ENCODE measurements around the gene DNAJB6. TPM values are rescaled to one million over a fixed set of nuclear protein-coding genes. Genes with fewer than 3 reads are reported as not detected.
A peak's percentile ranks its signal among the peaks of the same experiment; 100 is the strongest.

The DNAJB6 gene
- total RNA-seq, 1 donor from 2014 or later, result 193 TPM

GRCh38 chr7:157359581-157359980 is 22.8 kb downstream of the DNAJB6 start:
- DNase-seq, result no peak
- intact Hi-C loops (cut with micrococcal nuclease), result no loop called here
- no peak for ATAC-seq

- DNase-seq (no peak), ATAC-seq (no peak)
- intact Hi-C loops (cut with micrococcal nuclease), result no loop called here
These were observed 23.8 kb downstream of the DNAJB6 start for GRCh38 chr7:157360483-157361025.

- ATAC-seq (no peak), DNase-seq (no peak)
- intact Hi-C loops (cut with micrococcal nuclease), result no loop called here
These were observed 24.7 kb downstream of the DNAJB6 start for GRCh38 chr7:157361537-157361936.

- ATAC-seq (no peak), DNase-seq (no peak)
- intact Hi-C loops (cut with micrococcal nuclease), result no loop called here
These were observed 25.9 kb downstream of the DNAJB6 start for GRCh38 chr7:157362729-157363128.

- intact Hi-C loops (cut with micrococcal nuclease), result no loop called here
- no peak for ATAC-seq
- DNase-seq, result no peak
These were observed 29.9 kb downstream of the DNAJB6 start for GRCh38 chr7:157366722-157367121.

- no peak for DNase-seq
- ATAC-seq, result no peak
- intact Hi-C loops (cut with micrococcal nuclease), result no loop called here
These were observed 32.2 kb downstream of the DNAJB6 start for GRCh38 chr7:157368955-157369354.

GRCh38 chr7:157370742-157371141 is 33.9 kb downstream of the DNAJB6 start:
- ATAC-seq (no peak), DNase-seq (no peak)
- intact Hi-C loops (cut with micrococcal nuclease), result no loop called here

- DNase-seq (no peak), ATAC-seq (no peak)
- intact Hi-C loops (cut with micrococcal nuclease), result no loop called here
These were observed 34.5 kb downstream of the DNAJB6 start for GRCh38 chr7:157371296-157371695.

GRCh38 chr7:157372300-157373232 is 35.8 kb downstream of the DNAJB6 start:
- intact Hi-C loops (cut with micrococcal nuclease), result no loop called here
- DNase-seq, result no peak
- no peak for ATAC-seq

- intact Hi-C loops (cut with micrococcal nuclease), result no loop called here
- ATAC-seq (no peak), DNase-seq (no peak)
These were observed 36.7 kb downstream of the DNAJB6 start for GRCh38 chr7:157373493-157373892.

- intact Hi-C loops (cut with micrococcal nuclease), result no loop called here
- ATAC-seq (peak; percentile 44), DNase-seq (no peak)
These were observed 38.6 kb downstream of the DNAJB6 start for GRCh38 chr7:157375410-157375809.

GRCh38 chr7:157377436-157378124 is 40.8 kb downstream of the DNAJB6 start:
- intact Hi-C loops (cut with micrococcal nuclease), result no loop called here

GRCh38 chr7:157378390-157378789 is 41.6 kb downstream of the DNAJB6 start:
- intact Hi-C loops (cut with micrococcal nuclease), result no loop called here
- no peak for DNase-seq
- peak; percentile 15 for ATAC-seq

More at GRCh38 chr7:157377436-157378124, 40.8 kb downstream of the DNAJB6 start:
- peak; percentile 36 for ATAC-seq
- DNase-seq, result no peak

GRCh38 chr7:157379493-157379892 is 42.7 kb downstream of the DNAJB6 start:
- ATAC-seq, result no peak
- no peak for DNase-seq
- intact Hi-C loops (cut with micrococcal nuclease), result no loop called here

GRCh38 chr7:157380416-157380815 is 43.6 kb downstream of the DNAJB6 start:
- intact Hi-C loops (cut with micrococcal nuclease), result no loop called here
- no peak for ATAC-seq

GRCh38 chr7:157383868-157384267 is 47.1 kb downstream of the DNAJB6 start:
- ATAC-seq (no peak), DNase-seq (no peak)
- intact Hi-C loops (cut with micrococcal nuclease), result no loop called here

More at GRCh38 chr7:157380416-157380815, 43.6 kb downstream of the DNAJB6 start:
- DNase-seq, result no peak

GRCh38 chr7:157384301-157384700 is 47.5 kb downstream of the DNAJB6 start:
- peak; percentile 22 for ATAC-seq
- DNase-seq, result no peak
- intact Hi-C loops (cut with micrococcal nuclease), result no loop called here

- peak; percentile 88 for ATAC-seq
- intact Hi-C loops (cut with micrococcal nuclease), result no loop called here
These were observed 50.4 kb downstream of the DNAJB6 start for GRCh38 chr7:157386979-157387800.

GRCh38 chr7:157388301-157388700 is 51.5 kb downstream of the DNAJB6 start:
- DNase-seq, result no peak
- no peak for ATAC-seq
- intact Hi-C loops (cut with micrococcal nuclease), result no loop called here

More at GRCh38 chr7:157386979-157387800, 50.4 kb downstream of the DNAJB6 start:
- DNase-seq, result peak; percentile 89
